Esophagus squamous epithelium (tissue), 5 donors: ENCODE data around the gene KIF6. TPM values are rescaled to one million over a fixed set of nuclear protein-coding genes. Genes with fewer than 3 reads are reported as not detected.

ENCODE experiments used
- DNase-seq: peaks from one replicate; lab custom pipeline; 2025; lab: John Stamatoyannopoulos, UW
- H3K27ac ChIP-seq, 4 donors: fragments of 200-600 bp; sonication (generic); one replicate each; pipeline ENCODE4 v1.5.1; 2016 to 2019; ENCODE audit warnings: mild to moderate bottlenecking in 1 of 4
- H3K27me3 ChIP-seq, 4 donors: fragments of 200-600 bp; sonication (generic); 1 replicate in 3 of 4; 2 replicates in 1 of 4; pipeline versions ENCODE4 v1.5.1 to v1.6.0; 2017 to 2021; ENCODE audit warnings: antibody characterized with exemption in 1 of 4
- H3K36me3 ChIP-seq, 3 donors: fragments of 200-600 bp; sonication (generic); one replicate each; pipeline ENCODE4 v1.5.1; 2016 to 2019
- H3K4me1 ChIP-seq, 3 donors: fragments of 200-600 bp; sonication (generic); one replicate each; pipeline ENCODE4 v1.5.1; 2017 to 2019
- H3K4me3 ChIP-seq, 4 donors: fragments of 200-600 bp; sonication (generic); 1 replicate in 3 of 4; 2 replicates in 1 of 4; pipeline ENCODE4 v1.5.1; 2016 to 2019; ENCODE audit warnings: mild to moderate bottlenecking in 2 of 4, moderate library complexity in 1 of 4
- H3K9me3 ChIP-seq, 3 donors: fragments of 200-600 bp; sonication (generic); one replicate each; pipeline ENCODE4 v1.5.1; 2016 to 2019
- CTCF ChIP-seq, 6 experiments: fragments of 450-650 bp in 4 of 6; fragments of 200-600 bp in 2 of 6; sonication (generic) in 2 of 6; IDR thresholded peaks; one replicate each; pipeline ENCODE4 v1.5.1; 2016 to 2019; ENCODE audit warnings: antibody characterized with exemption in 6 of 6, mild to moderate bottlenecking in 4 of 6, moderate library complexity in 4 of 6
- POLR2A ChIP-seq, 4 donors: fragments of 450-650 bp; IDR thresholded peaks; one replicate each; pipeline ENCODE4 v1.6.1; 2017; ENCODE audit warnings: antibody characterized with exemption in 4 of 4, mild to moderate bottlenecking in 4 of 4, moderate library complexity in 3 of 4
- WGBS, 2 donors: methylation state at CpG; one replicate each; pipeline ENCODE4 v1.1.5; 2018; 5-methylcytosine and 5-hydroxymethylcytosine counted together
- intact Hi-C: fragments of 100-400 bp; cut with DNase I; formaldehyde crosslinking; loops from one replicate; pipeline ENCODE4 v1.15.0; 2022
- total RNA-seq, 4 donors: library from RNA; depleted of rRNA; stranded (reverse); fragments of >200 nt; gene quantifications; one replicate each; pipeline ENCODE4 v1.1.0, GENCODE V29; 2016
- donor health status: DM: yes; HTN: yes; CAD: no.

Gene KIF6
- total RNA-seq, 4 donors from 2014 or later: 0.19 TPM; not detected in 3

GRCh38 chr6:39321761-39322160, 403.4 kb downstream of the KIF6 start:
- H3K27ac ChIP-seq: no peak overlapping the region
- H3K36me3 ChIP-seq: no peaks in the 10 kb centered on the region
- intact Hi-C loops: no loop called here
- no peak for DNase-seq
- no peaks in the 10 kb centered on the region for H3K9me3 ChIP-seq
- TF ChIP-seq CTCF (IDR thresholded peaks at IDR 0.05): no peak
- TF ChIP-seq POLR2A (IDR thresholded peaks at IDR 0.05): no peak
- no peaks in the 10 kb centered on the region for H3K4me1 ChIP-seq
- H3K27me3 ChIP-seq: peaks cover 0 to 34% (median 0%) of the 10 kb centered on the region in 4 donors
- WGBS, 2 donors: 66 to 76% methylated on average over 5 of the region's 5 CpGs
- no peak overlapping the region for H3K4me3 ChIP-seq

- DNase-seq: no peak
These were observed 404.7 kb downstream of the KIF6 start for GRCh38 chr6:39320363-39320984.

GRCh38 chr6:39319621-39320362, 405.4 kb downstream of the KIF6 start:
- TF ChIP-seq CTCF (IDR thresholded peaks at IDR 0.05): no peak
- TF ChIP-seq POLR2A (IDR thresholded peaks at IDR 0.05): no peak
- intact Hi-C loops: loop anchor here (10.0 kb wide), 1 partner anchor 345 kb away; no protein-coding TSS in a partner anchor
- DNase-seq: no peak

More at GRCh38 chr6:39320363-39320984, 404.7 kb downstream of the KIF6 start:
- peaks cover 0 to 42% (median 0%) of the 10 kb centered on the region in 4 donors for H3K27me3 ChIP-seq
- no peak overlapping the region for H3K4me3 ChIP-seq
- H3K9me3 ChIP-seq: no peaks in the 10 kb centered on the region
- no peak overlapping the region for H3K27ac ChIP-seq
- 67 to 73% methylated on average over 4 to 8 of the region's 10 CpGs for WGBS, 2 donors
- no peak for TF ChIP-seq POLR2A (IDR thresholded peaks at IDR 0.05)
- TF ChIP-seq CTCF (IDR thresholded peaks at IDR 0.05): no peak
- no peaks in the 10 kb centered on the region for H3K36me3 ChIP-seq
- intact Hi-C loops: no loop called here
- H3K4me1 ChIP-seq: no peaks in the 10 kb centered on the region

GRCh38 chr6:39317256-39317655, 408.0 kb downstream of the KIF6 start:
- TF ChIP-seq CTCF (IDR thresholded peaks at IDR 0.05): no peak
- no peak for TF ChIP-seq POLR2A (IDR thresholded peaks at IDR 0.05)
- intact Hi-C loops: loop anchor here (10.0 kb wide), 1 partner anchor 342 kb away; no protein-coding TSS in a partner anchor
- WGBS, 2 donors: 67 to 84% methylated on average over 2 of the region's 3 CpGs
- no peak for DNase-seq
- Histone ChIP-seq H3K9me3 (no peaks in the 10 kb centered on the region), H3K36me3 (no peaks in the 10 kb centered on the region), H3K27me3 (peaks cover 7 to 68% (median 18%) of the 10 kb centered on the region in 4 donors), H3K4me1 (peaks cover 12 to 21% (median 16%) of the 10 kb centered on the region in 3 donors), H3K27ac (no peak overlapping the region), H3K4me3 (no peak overlapping the region)

More at GRCh38 chr6:39319621-39320362, 405.4 kb downstream of the KIF6 start:
- H3K27me3 ChIP-seq: peaks cover 0 to 49% (median under 1%) of the 10 kb centered on the region in 4 donors
- no peaks in the 10 kb centered on the region for H3K9me3 ChIP-seq
- no peak overlapping the region for H3K27ac ChIP-seq
- H3K4me1 ChIP-seq: no peaks in the 10 kb centered on the region
- no peaks in the 10 kb centered on the region for H3K36me3 ChIP-seq
- H3K4me3 ChIP-seq: no peak overlapping the region
- WGBS, 2 donors: 57 to 76% methylated on average over 12 to 13 of the region's 13 CpGs
